NB4 (cell line): ENCODE data around the gene LILRB1.

Experiments
- MYC ChIP-seq: IDR thresholded peaks from 2 replicates; pipeline ENCODE4 v1.6.1; 2011; ENCODE audit warnings: low read depth, low read length
- POLR2A ChIP-seq: IDR thresholded peaks from 2 replicates; pipeline ENCODE4 v1.6.1; 2011; ENCODE audit warnings: mild to moderate bottlenecking; ENCODE audit not compliant: insufficient read length; ENCODE audit errors: extremely low read depth
- TF ChIP-seq, protein P1 (sequence below): IDR thresholded peaks from one replicate; pipeline ENCODE4 v1.5.1; 2012; ENCODE audit warnings: low read depth, low read length
- TF ChIP-seq, protein P2 (sequence below): IDR thresholded peaks from 2 replicates; pipeline ENCODE4 v1.6.1; 2011; ENCODE audit warnings: low read depth, low read length

DNA sequence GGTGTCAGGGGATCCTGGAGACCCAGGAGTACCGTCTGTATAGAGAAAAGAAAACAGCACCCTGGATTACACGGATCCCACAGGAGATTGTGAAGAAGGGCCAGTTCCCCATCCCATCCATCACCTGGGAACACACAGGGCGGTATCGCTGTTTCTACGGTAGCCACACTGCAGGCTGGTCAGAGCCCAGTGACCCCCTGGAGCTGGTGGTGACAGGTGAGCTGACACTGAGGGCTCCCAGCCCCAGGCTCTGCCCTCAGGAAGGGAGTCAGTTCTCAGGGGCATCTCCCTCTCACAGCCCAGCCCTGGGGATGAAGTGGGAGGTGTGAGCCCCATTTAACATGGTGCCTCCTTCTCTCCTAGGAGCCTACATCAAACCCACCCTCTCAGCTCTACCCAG, 35.5 kb upstream of the LILRB1 start:
- TF ChIP-seq, protein P1, sequence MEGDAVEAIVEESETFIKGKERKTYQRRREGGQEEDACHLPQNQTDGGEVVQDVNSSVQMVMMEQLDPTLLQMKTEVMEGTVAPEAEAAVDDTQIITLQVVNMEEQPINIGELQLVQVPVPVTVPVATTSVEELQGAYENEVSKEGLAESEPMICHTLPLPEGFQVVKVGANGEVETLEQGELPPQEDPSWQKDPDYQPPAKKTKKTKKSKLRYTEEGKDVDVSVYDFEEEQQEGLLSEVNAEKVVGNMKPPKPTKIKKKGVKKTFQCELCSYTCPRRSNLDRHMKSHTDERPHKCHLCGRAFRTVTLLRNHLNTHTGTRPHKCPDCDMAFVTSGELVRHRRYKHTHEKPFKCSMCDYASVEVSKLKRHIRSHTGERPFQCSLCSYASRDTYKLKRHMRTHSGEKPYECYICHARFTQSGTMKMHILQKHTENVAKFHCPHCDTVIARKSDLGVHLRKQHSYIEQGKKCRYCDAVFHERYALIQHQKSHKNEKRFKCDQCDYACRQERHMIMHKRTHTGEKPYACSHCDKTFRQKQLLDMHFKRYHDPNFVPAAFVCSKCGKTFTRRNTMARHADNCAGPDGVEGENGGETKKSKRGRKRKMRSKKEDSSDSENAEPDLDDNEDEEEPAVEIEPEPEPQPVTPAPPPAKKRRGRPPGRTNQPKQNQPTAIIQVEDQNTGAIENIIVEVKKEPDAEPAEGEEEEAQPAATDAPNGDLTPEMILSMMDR: no peak
- TF ChIP-seq POLR2A: no peak
- TF ChIP-seq, protein P2, sequence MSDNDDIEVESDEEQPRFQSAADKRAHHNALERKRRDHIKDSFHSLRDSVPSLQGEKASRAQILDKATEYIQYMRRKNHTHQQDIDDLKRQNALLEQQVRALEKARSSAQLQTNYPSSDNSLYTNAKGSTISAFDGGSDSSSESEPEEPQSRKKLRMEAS: no peak
- TF ChIP-seq MYC: no peak
